ENCODE data around the gene NCKAP1. TPM values are rescaled to one million over a fixed set of nuclear protein-coding genes. Genes with fewer than 3 reads are reported as not detected.

The NCKAP1 gene
- total and polyA plus RNA-seq, 4 donors, result 73.0 to 207 (median 134) TPM

- WGBS, 2 donors, result 70 to 71% methylated on average over 2 of the region's 2 CpGs
- ATAC-seq (ENCODE audit: low FRiP score) (no peak), DNase-seq (no peak)
- Histone ChIP-seq H3K9me3 (ENCODE audit: control insufficient read depth, low read length) (no peaks in the 10 kb centered on the region), H3K27me3 (ENCODE audit: control insufficient read depth in 1 of 2, insufficient read depth in 2 of 2, low read length in 1 of 2) (no peaks in the 10 kb centered on the region), H3K36me3 (ENCODE audit: control insufficient read depth in 1 of 2, insufficient read depth in 2 of 2, low read length in 1 of 2) (peaks cover 1 to 6% of the 10 kb centered on the region in 2 donors), H3K4me1 (ENCODE audit: control insufficient read depth in 1 of 2, insufficient read depth in 2 of 2, low read length in 2 of 2) (peaks cover 0 to 2% of the 10 kb centered on the region in 2 donors), H3K4me3 (ENCODE audit: low read length in 2 of 2) (no peak overlapping the region), H3K27ac (ENCODE audit: low read depth in 1 of 2, low read length in 2 of 2) (no peak overlapping the region)
- intact Hi-C loops (cut with DNase I), result no loop called here
Observed at GRCh38 chr2:182942756-182943155, 95.5 kb downstream of the NCKAP1 start.

GRCh38 chr2:182941919-182942318 is 96.3 kb downstream of the NCKAP1 start:
- peaks cover 1 to 6% of the 10 kb centered on the region in 2 donors for H3K36me3 ChIP-seq (ENCODE audit: control insufficient read depth in 1 of 2, insufficient read depth in 2 of 2, low read length in 1 of 2)
- ATAC-seq (ENCODE audit: low FRiP score) (no peak), DNase-seq (no peak)
- 60 to 61% methylated on average over 1 of the region's 1 CpG for WGBS, 2 donors
- intact Hi-C loops (cut with DNase I), result no loop called here
- no peak overlapping the region for H3K27ac ChIP-seq (ENCODE audit: low read depth in 1 of 2, low read length in 2 of 2)
- H3K4me3 ChIP-seq (ENCODE audit: low read length in 2 of 2), result no peak overlapping the region
- H3K27me3 ChIP-seq (ENCODE audit: control insufficient read depth in 1 of 2, insufficient read depth in 2 of 2, low read length in 1 of 2), result no peaks in the 10 kb centered on the region
- peaks cover 0 to 1% of the 10 kb centered on the region in 2 donors for H3K4me1 ChIP-seq (ENCODE audit: control insufficient read depth in 1 of 2, insufficient read depth in 2 of 2, low read length in 2 of 2)
- no peaks in the 10 kb centered on the region for H3K9me3 ChIP-seq (ENCODE audit: control insufficient read depth, low read length)

- intact Hi-C loops (cut with DNase I), result no loop called here
- WGBS, 2 donors, result 72 to 84% methylated on average over 2 of the region's 2 CpGs
- no peaks in the 10 kb centered on the region for H3K9me3 ChIP-seq (ENCODE audit: control insufficient read depth, low read length)
- H3K27ac ChIP-seq (ENCODE audit: low read depth in 1 of 2, low read length in 2 of 2), result no peak overlapping the region
- no peak overlapping the region for H3K4me3 ChIP-seq (ENCODE audit: low read length in 2 of 2)
- H3K4me1 ChIP-seq (ENCODE audit: control insufficient read depth in 1 of 2, insufficient read depth in 2 of 2, low read length in 2 of 2), result no peaks in the 10 kb centered on the region
- peaks cover 1 to 6% of the 10 kb centered on the region in 2 donors for H3K36me3 ChIP-seq (ENCODE audit: control insufficient read depth in 1 of 2, insufficient read depth in 2 of 2, low read length in 1 of 2)
- ATAC-seq (ENCODE audit: low FRiP score), result no peak
- no peaks in the 10 kb centered on the region for H3K27me3 ChIP-seq (ENCODE audit: control insufficient read depth in 1 of 2, insufficient read depth in 2 of 2, low read length in 1 of 2)
- no peak for DNase-seq
Observed at GRCh38 chr2:182941121-182941722, 97.0 kb downstream of the NCKAP1 start.

- 83 to 84% methylated on average over 3 of the region's 3 CpGs for WGBS, 2 donors
- intact Hi-C loops (cut with DNase I), result no loop called here
- Histone ChIP-seq H3K9me3 (ENCODE audit: control insufficient read depth, low read length) (no peaks in the 10 kb centered on the region), H3K27me3 (ENCODE audit: control insufficient read depth in 1 of 2, insufficient read depth in 2 of 2, low read length in 1 of 2) (no peaks in the 10 kb centered on the region), H3K36me3 (ENCODE audit: control insufficient read depth in 1 of 2, insufficient read depth in 2 of 2, low read length in 1 of 2) (peaks cover 3 to 4% of the 10 kb centered on the region in 2 donors), H3K27ac (ENCODE audit: low read depth in 1 of 2, low read length in 2 of 2) (no peak overlapping the region), H3K4me3 (ENCODE audit: low read length in 2 of 2) (no peak overlapping the region), H3K4me1 (ENCODE audit: control insufficient read depth in 1 of 2, insufficient read depth in 2 of 2, low read length in 2 of 2) (no peaks in the 10 kb centered on the region)
- no peak for ATAC-seq (ENCODE audit: low FRiP score)
- DNase-seq, result no peak
Observed at GRCh38 chr2:182937870-182938269, 100.4 kb downstream of the NCKAP1 start.

DNA sequence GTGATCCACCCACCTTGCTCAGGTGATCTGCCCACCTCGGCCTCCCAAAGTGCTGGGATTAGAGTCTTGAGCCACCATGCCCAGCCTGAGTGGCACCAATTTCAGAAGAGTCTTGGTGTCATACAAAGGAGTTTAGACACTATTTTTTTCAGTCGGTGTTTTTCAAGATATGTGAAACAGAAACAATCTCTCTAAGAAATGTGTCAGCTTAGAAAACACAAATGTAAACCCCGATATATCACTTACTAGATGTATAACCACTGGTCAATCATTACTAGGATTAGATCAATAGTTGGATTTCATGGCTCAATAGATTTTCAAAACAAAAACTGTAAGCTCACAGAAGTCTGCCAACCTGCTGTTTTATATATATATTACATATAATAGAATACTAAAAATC is 104.6 kb downstream of the NCKAP1 start:
- WGBS, 2 donors, result 97% methylated on average over 3 of the region's 3 CpGs
- no peak for ATAC-seq (ENCODE audit: low FRiP score)
- no peak overlapping the region for H3K4me3 ChIP-seq (ENCODE audit: low read length in 2 of 2)
- DNase-seq, result no peak
- H3K9me3 ChIP-seq (ENCODE audit: control insufficient read depth, low read length), result no peaks in the 10 kb centered on the region
- H3K27ac ChIP-seq (ENCODE audit: low read depth in 1 of 2, low read length in 2 of 2), result no peak overlapping the region
- H3K4me1 ChIP-seq (ENCODE audit: control insufficient read depth in 1 of 2, insufficient read depth in 2 of 2, low read length in 2 of 2), result peaks cover 0 to 2% of the 10 kb centered on the region in 2 donors
- peaks cover 3% of the 10 kb centered on the region in 2 donors for H3K36me3 ChIP-seq (ENCODE audit: control insufficient read depth in 1 of 2, insufficient read depth in 2 of 2, low read length in 1 of 2)
- H3K27me3 ChIP-seq (ENCODE audit: control insufficient read depth in 1 of 2, insufficient read depth in 2 of 2, low read length in 1 of 2), result no peaks in the 10 kb centered on the region
- intact Hi-C loops (cut with DNase I), result no loop called here

DNA sequence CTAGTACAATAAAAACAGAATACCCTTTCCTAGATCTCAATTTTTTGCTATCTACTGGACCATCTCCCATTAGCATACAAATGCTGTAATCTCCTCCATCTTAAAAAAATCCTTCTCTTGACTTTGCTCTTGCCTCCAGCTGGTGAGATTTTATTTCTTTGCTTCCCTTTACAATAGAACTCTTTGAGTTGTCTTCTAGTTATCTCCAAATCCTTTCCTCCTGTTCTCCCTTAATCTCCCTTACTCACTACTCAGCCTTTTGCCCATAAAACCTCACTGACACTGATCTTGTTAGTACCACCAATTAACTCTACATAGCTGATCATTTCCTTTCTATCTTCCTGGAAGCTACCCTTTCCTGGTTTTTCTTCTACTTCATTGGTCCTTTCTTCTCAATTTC is 108.3 kb downstream of the NCKAP1 start:
- H3K36me3 ChIP-seq (ENCODE audit: control insufficient read depth in 1 of 2, insufficient read depth in 2 of 2, low read length in 1 of 2), result peaks cover 0 to 1% of the 10 kb centered on the region in 2 donors
- no peak overlapping the region for H3K4me3 ChIP-seq (ENCODE audit: low read length in 2 of 2)
- no peak overlapping the region for H3K27ac ChIP-seq (ENCODE audit: low read depth in 1 of 2, low read length in 2 of 2)
- peaks cover 0 to 2% of the 10 kb centered on the region in 2 donors for H3K4me1 ChIP-seq (ENCODE audit: control insufficient read depth in 1 of 2, insufficient read depth in 2 of 2, low read length in 2 of 2)
- intact Hi-C loops (cut with DNase I), result no loop called here
- no peak for ATAC-seq (ENCODE audit: low FRiP score)
- no peaks in the 10 kb centered on the region for H3K9me3 ChIP-seq (ENCODE audit: control insufficient read depth, low read length)
- DNase-seq, result no peak
- no peaks in the 10 kb centered on the region for H3K27me3 ChIP-seq (ENCODE audit: control insufficient read depth in 1 of 2, insufficient read depth in 2 of 2, low read length in 1 of 2)

DNA sequence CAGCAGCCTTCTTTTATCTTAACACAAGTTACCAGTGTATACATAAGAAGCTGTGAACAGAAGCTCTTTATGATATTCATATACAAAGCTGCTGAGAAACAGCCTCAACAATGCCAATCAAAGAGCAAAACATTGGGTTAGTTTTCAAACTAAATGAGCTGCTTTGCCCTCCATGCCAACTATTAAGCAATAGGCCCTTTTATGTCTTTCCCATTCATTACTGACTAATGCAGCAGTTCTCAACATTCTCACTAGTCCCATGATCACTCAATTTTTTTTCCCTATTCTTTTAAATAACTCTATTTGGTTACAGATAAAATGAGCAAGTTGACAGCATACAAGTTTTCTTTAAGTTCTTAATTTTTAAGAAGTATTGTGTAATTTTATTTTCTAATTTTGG is 114.0 kb downstream of the NCKAP1 start:
- H3K36me3 ChIP-seq (ENCODE audit: control insufficient read depth in 1 of 2, insufficient read depth in 2 of 2, low read length in 1 of 2), result peaks cover 0 to 2% of the 10 kb centered on the region in 2 donors
- intact Hi-C loops (cut with DNase I), result no loop called here

DNA sequence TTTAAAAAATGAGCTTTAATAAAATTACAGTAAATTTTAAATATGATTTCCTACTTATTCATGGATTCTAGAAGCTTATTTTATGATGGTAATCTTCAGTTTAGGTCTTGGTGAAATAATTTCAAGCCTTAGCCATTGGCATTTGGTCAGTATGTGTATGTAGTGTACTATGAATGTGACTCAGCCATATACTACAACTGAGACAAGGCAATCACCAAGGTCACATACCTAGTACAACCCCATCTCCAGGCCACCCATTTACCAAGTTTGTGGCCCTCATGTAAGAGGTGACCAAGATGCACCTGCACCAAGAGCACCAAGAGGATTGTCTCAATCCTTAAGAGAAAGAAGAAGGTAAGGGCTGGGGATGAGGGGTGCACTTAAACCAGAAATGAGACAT is 117.0 kb downstream of the NCKAP1 start:
- no peak for ATAC-seq (ENCODE audit: low FRiP score)
- Histone ChIP-seq H3K9me3 (ENCODE audit: control insufficient read depth, low read length) (no peaks in the 10 kb centered on the region), H3K36me3 (ENCODE audit: control insufficient read depth in 1 of 2, insufficient read depth in 2 of 2, low read length in 1 of 2) (peaks cover 0 to 2% of the 10 kb centered on the region in 2 donors), H3K27me3 (ENCODE audit: control insufficient read depth in 1 of 2, insufficient read depth in 2 of 2, low read length in 1 of 2) (no peaks in the 10 kb centered on the region), H3K4me1 (ENCODE audit: control insufficient read depth in 1 of 2, insufficient read depth in 2 of 2, low read length in 2 of 2) (peaks cover under 1 to 2% of the 10 kb centered on the region in 2 donors), H3K27ac (ENCODE audit: low read depth in 1 of 2, low read length in 2 of 2) (no peak overlapping the region), H3K4me3 (ENCODE audit: low read length in 2 of 2) (no peak overlapping the region)
- DNase-seq, result no peak
- intact Hi-C loops (cut with DNase I), result no loop called here

More for the DNA sequence above, 114.0 kb downstream of the NCKAP1 start:
- no peak for DNase-seq
- Histone ChIP-seq H3K27ac (ENCODE audit: low read depth in 1 of 2, low read length in 2 of 2) (no peak overlapping the region), H3K4me3 (ENCODE audit: low read length in 2 of 2) (no peak overlapping the region), H3K27me3 (ENCODE audit: control insufficient read depth in 1 of 2, insufficient read depth in 2 of 2, low read length in 1 of 2) (no peaks in the 10 kb centered on the region), H3K9me3 (ENCODE audit: control insufficient read depth, low read length) (no peaks in the 10 kb centered on the region), H3K4me1 (ENCODE audit: control insufficient read depth in 1 of 2, insufficient read depth in 2 of 2, low read length in 2 of 2) (no peaks in the 10 kb centered on the region)
- no peak for ATAC-seq (ENCODE audit: low FRiP score)

DNA sequence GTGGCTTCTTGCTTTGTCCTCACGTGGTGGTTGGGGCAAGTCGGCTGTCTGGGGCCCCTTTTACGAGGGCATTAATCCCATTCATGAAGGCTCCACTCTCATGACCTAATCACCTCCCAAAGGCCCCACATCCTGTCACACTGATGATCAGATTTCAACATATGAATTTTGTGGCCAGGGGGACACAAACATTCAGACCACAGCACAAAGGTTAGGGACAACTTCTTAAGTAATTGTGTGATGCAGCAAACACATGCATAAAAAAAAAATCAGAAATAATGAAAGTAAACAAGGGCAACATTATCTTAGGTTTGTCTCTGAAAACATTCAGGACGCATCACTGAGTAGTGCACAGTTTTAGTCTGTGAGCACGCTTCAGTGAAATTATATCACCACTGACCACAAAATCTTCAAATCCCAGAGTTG is 117.6 kb downstream of the NCKAP1 start:
- WGBS, 2 donors, result 55 to 73% methylated on average over 5 of the region's 5 CpGs
- Histone ChIP-seq H3K27ac (ENCODE audit: low read depth in 1 of 2, low read length in 2 of 2) (no peak overlapping the region), H3K27me3 (ENCODE audit: control insufficient read depth in 1 of 2, insufficient read depth in 2 of 2, low read length in 1 of 2) (no peaks in the 10 kb centered on the region), H3K4me1 (ENCODE audit: control insufficient read depth in 1 of 2, insufficient read depth in 2 of 2, low read length in 2 of 2) (peaks cover 2 to 5% of the 10 kb centered on the region in 2 donors), H3K4me3 (ENCODE audit: low read length in 2 of 2) (no peak overlapping the region), H3K36me3 (ENCODE audit: control insufficient read depth in 1 of 2, insufficient read depth in 2 of 2, low read length in 1 of 2) (peaks cover 0 to 2% of the 10 kb centered on the region in 2 donors), H3K9me3 (ENCODE audit: control insufficient read depth, low read length) (no peaks in the 10 kb centered on the region)
- DNase-seq (no peak), ATAC-seq (ENCODE audit: low FRiP score) (no peak)
- intact Hi-C loops (cut with DNase I), result no loop called here
